CD4-positive, alpha-beta memory T cell (primary cell): ENCODE results near the gene TRIM41. TPM values are rescaled to one million over a fixed set of nuclear protein-coding genes. Genes with fewer than 3 reads are reported as not detected.

Experiments used
- CTCF ChIA-PET: fragments of 350-600 bp; sonication (Branson Sonifier 250); formaldehyde crosslinking; loops from one replicate; lab custom pipeline; 2021; ENCODE audit warnings: inconsistent platforms; ENCODE audit not compliant: partially characterized antibody; lab: Charles Lee
- POLR2A ChIA-PET: fragments of 350-600 bp; sonication (Branson Sonifier 250); formaldehyde crosslinking; loops from one replicate; lab custom pipeline; 2021; ENCODE audit not compliant: partially characterized antibody; lab: Charles Lee
- DNase-seq, 5 donors: peaks; one replicate each; pipeline versions ENCODE4 v3.0.0 to v3.0.0-alpha.2; 2020 to 2022; ENCODE audit warnings: mixed read lengths in 1 of 5
- H3K27ac ChIP-seq: one replicate; pipeline ENCODE4 v1.7.0; 2013; ENCODE audit warnings: low read depth, low read length
- H3K27me3 ChIP-seq: 2 replicates; pipeline ENCODE4 v1.7.0; 2013; ENCODE audit warnings: mild to moderate bottlenecking, low read length, moderate library complexity; ENCODE audit not compliant: insufficient read depth
- H3K36me3 ChIP-seq: 2 replicates; pipeline ENCODE4 v1.7.0; 2013; ENCODE audit warnings: mild to moderate bottlenecking, low read length, moderate library complexity; ENCODE audit not compliant: insufficient read depth
- H3K4me1 ChIP-seq: 2 replicates; pipeline ENCODE4 v1.7.0; 2013; ENCODE audit warnings: mild to moderate bottlenecking, low read length, moderate library complexity; ENCODE audit not compliant: insufficient read depth
- H3K4me3 ChIP-seq, 2 donors: one replicate each; pipeline ENCODE4 v1.7.0; 2013; ENCODE audit warnings: low read length in 2 of 2, mild to moderate bottlenecking in 1 of 2
- H3K9me3 ChIP-seq, 2 donors: one replicate each; pipeline ENCODE4 v1.7.0; 2013; ENCODE audit warnings: low read length in 2 of 2, control low read depth in 1 of 2; ENCODE audit not compliant: control insufficient read depth in 1 of 2
- H3K27ac Mint-ChIP-seq, 7 donors: one replicate each; pipeline ENCODE4 v1.8.0; 2020 to 2021; ENCODE audit warnings: mixed read lengths in 7 of 7, mild to moderate bottlenecking in 6 of 7, inconsistent platforms in 3 of 7, moderate library complexity in 3 of 7
- H3K27me3 Mint-ChIP-seq, 2 donors: one replicate each; pipeline ENCODE4 v1.8.0; 2020 to 2021; ENCODE audit warnings: mixed read lengths in 2 of 2
- H3K36me3 Mint-ChIP-seq, 2 donors: one replicate each; pipeline ENCODE4 v1.8.0; 2020 to 2021; ENCODE audit warnings: mixed read lengths in 2 of 2, inconsistent platforms in 1 of 2, mild to moderate bottlenecking in 1 of 2
- H3K4me1 Mint-ChIP-seq, 4 donors: one replicate each; pipeline ENCODE4 v1.8.0; 2020 to 2021; ENCODE audit warnings: mixed read lengths in 4 of 4, mild to moderate bottlenecking in 1 of 4
- H3K4me3 Mint-ChIP-seq, 8 donors: one replicate each; pipeline ENCODE4 v1.8.0; 2020 to 2021; ENCODE audit warnings: mixed read lengths in 8 of 8, mild to moderate bottlenecking in 7 of 8, moderate library complexity in 6 of 8, inconsistent platforms in 3 of 8
- H3K9me3 Mint-ChIP-seq, 8 donors: one replicate each; pipeline ENCODE4 v1.8.0; 2020 to 2021; ENCODE audit warnings: mixed read lengths in 8 of 8, mild to moderate bottlenecking in 5 of 8, inconsistent platforms in 3 of 8, moderate library complexity in 1 of 8
- intact Hi-C: fragments of 100-400 bp; cut with micrococcal nuclease; formaldehyde crosslinking; loops from one replicate; pipeline ENCODE4 v1.15.1; 2023
- polyA plus RNA-seq, 2 donors: library from polyadenylated mRNA; unstranded; fragments of 300-500 nt; fragmentation: Illumina TruSeq; gene quantifications; one replicate each; pipeline ENCODE4 v1.2.3, GENCODE V29; 2021
- total RNA-seq, 2 experiments: library from RNA; stranded (reverse); gene quantifications; one replicate each; pipeline ENCODE4 v1.2.3, GENCODE V29; 2021

The TRIM41 gene
- total and polyA plus RNA-seq, 4 experiments from 2014 or later, result 1.7 to 40.7 (median 20.9) TPM

DNA sequence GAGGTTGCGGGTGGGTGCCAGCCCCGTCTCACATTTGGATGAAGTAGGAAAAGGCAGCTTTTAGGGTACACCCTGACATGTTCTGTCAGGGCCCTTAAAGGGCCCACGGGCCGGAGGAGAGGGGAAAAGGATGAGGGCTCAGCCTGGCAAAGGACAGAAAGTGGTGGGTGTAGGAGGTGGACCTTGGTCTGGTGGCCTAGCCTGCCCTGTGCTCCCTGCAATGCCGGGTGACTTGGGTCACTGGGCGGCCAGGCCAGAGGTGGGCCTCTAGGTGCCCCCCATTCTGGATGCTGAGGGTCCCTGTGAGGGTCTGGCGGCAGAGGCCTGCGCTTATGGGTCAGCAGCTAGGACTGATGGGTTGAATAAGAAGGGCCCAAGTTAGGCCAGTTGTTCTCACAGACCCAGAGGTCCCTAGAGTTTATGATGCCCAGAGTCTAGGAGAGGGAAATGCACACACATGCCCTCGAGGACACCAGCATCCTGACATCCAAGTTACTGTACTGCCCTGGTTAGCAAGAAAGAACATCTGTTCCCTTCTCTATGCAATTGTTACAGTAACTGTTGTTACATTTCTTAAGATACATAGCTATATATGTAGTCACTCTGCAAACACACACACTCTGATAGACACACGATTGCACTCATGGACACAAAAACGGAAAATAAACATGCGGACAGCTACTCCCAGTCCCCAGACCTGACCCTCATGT, 30.6 kb upstream of the TRIM41 start:
- Mint-ChIP-seq H3K27me3 (peaks cover 5 to 19% of the 10 kb centered on the region in 2 donors), H3K36me3 (peaks cover 0 to 40% of the 10 kb centered on the region in 2 donors), H3K27ac (peak overlapping the region; percentile 89 to 100 (median 97)), H3K4me3 (peak overlapping the region; percentile 91 to 99 (median 98)), H3K4me1 (peaks cover 14 to 60% (median 30%) of the 10 kb centered on the region in 4 donors), H3K9me3 (peaks cover 0 to 37% (median 7%) of the 10 kb centered on the region in 8 donors)
- Histone ChIP-seq H3K27me3 (no peaks in the 10 kb centered on the region), H3K27ac (peak overlapping the region; percentile 79), H3K9me3 (no peaks in the 10 kb centered on the region), H3K36me3 (no peaks in the 10 kb centered on the region), H3K4me3 (peak overlapping the region; percentile 42 to 97), H3K4me1 (peaks cover 16% of the 10 kb centered on the region)
- intact Hi-C loops, result no loop called here
- POLR2A ChIA-PET, result interaction anchor here (0.7 to 12.9 kb wide), 16 partner anchors 7 to 383 kb away, joined by 3 to 412 read pairs (median 12); partner anchors contain the start of genes RACK1, TRIM41, TRIM52 and TRIM7
- CTCF ChIA-PET, result interaction anchor here (0.8 to 6.6 kb wide), 8 partner anchors 8 to 68 kb away, joined by 3 to 100 read pairs (median 4); partner anchors contain the start of genes TRIM41, TRIM52 and TRIM7
- no peak for DNase-seq

DNA sequence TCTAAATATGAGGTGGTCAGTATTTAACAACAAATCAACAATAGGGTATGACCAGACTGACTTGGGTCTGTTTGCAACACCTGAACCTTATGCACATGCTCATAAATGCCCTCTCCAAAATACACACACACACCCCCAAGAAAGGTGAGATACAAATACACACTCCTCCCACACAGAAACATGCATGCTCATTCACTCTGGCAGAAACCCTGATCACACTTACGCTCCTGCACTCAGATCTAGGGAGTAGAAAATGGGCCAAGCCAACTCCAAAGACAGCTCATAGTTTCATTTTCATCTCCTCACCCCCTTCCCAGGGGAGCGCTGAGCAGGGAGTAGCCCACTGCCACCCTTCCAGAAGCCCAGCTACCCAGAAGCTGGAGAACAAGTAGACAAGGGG, 29.4 kb upstream of the TRIM41 start:
- H3K4me3 Mint-ChIP-seq, result peak overlapping the region in 3 of 8 donors; percentile 4 to 67 (median 8)

DNA sequence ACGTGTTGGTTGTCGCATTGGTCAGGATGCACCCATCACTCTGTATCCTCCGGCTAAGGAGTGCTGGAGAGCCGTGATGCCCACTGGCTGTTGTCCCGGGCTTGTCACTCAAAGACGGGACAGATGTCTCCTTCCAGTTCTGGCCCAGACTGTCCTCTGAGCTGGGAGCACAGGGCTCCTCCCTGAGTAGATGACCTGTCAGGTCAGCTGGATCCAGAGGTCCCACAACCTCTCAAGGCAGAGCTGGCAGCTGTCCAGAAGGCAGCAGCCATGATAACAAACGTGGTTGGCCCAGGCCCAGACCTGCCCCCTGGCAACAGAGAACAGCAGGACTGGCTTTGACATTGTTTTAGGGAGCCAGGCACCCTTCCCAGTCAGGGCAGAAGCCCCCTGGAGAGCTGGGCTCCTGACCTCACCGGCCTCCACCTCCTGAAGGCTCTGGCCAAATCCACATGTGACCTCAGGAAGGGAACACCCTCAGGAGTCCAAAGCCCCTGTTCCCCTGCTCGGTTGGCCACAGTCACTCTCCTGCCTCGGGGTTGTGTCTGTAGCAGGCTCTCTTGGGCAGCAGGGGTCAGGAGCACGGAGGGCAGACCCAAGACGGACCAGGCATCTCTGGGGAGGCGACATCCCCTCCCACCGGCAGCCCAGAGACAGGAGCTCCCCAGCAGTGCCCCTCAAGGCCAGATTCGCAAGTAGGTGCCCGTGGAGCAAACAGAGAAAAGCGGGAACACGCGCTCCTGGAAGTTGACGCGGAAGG, 28.4 kb upstream of the TRIM41 start:
- CTCF ChIA-PET, result interaction anchor here (0.7 kb wide), 1 partner anchor 10 kb away, joined by 3 read pairs; the partner anchor contains the start of gene TRIM7
- Histone ChIP-seq H3K27me3 (no peaks in the 10 kb centered on the region), H3K4me1 (peaks cover 16% of the 10 kb centered on the region), H3K4me3 (no peak overlapping the region), H3K9me3 (no peaks in the 10 kb centered on the region), H3K36me3 (no peaks in the 10 kb centered on the region), H3K27ac (no peak overlapping the region)
- no peak for DNase-seq
- peak overlapping the region in 2 of 7 donors; percentile 59 to 100 for H3K27ac Mint-ChIP-seq
- POLR2A ChIA-PET, result interaction anchor here (0.6 to 12.9 kb wide), 3 partner anchors 10 to 1576 kb away, joined by 3 to 412 read pairs (median 375); partner anchors contain the start of genes TRIM41 and TRIM7
- peaks cover 0 to 16% (median 0%) of the 10 kb centered on the region in 8 donors for H3K9me3 Mint-ChIP-seq
- H3K4me3 Mint-ChIP-seq, result no peak overlapping the region
- peaks cover 0 to 23% of the 10 kb centered on the region in 2 donors for H3K36me3 Mint-ChIP-seq
- H3K27me3 Mint-ChIP-seq, result peaks cover 2 to 10% of the 10 kb centered on the region in 2 donors
- peaks cover 10 to 38% (median 19%) of the 10 kb centered on the region in 4 donors for H3K4me1 Mint-ChIP-seq
- intact Hi-C loops, result no loop called here

More for the DNA sequence above, 29.4 kb upstream of the TRIM41 start:
- no peak overlapping the region for H3K27ac ChIP-seq
- CTCF ChIA-PET, result interaction anchor here (0.7 to 6.6 kb wide), 3 partner anchors 11 to 58 kb away, joined by 3 to 100 read pairs (median 4); partner anchors contain the start of gene TRIM7
- Mint-ChIP-seq H3K36me3 (peaks cover 0 to 33% of the 10 kb centered on the region in 2 donors), H3K9me3 (peaks cover 0 to 26% (median 2%) of the 10 kb centered on the region in 8 donors), H3K27ac (peak overlapping the region in 3 of 7 donors; percentile 48 to 100 (median 56)), H3K4me1 (peaks cover 11 to 48% (median 21%) of the 10 kb centered on the region in 4 donors), H3K27me3 (peaks cover 5 to 15% of the 10 kb centered on the region in 2 donors)
- POLR2A ChIA-PET, result interaction anchor here (5.2 to 12.9 kb wide), 3 partner anchors 11 to 30 kb away, joined by 31 to 412 read pairs (median 375); partner anchors contain the start of genes TRIM41 and TRIM7
- H3K4me1 ChIP-seq, result peaks cover 16% of the 10 kb centered on the region
- no peak for DNase-seq
- no peak overlapping the region for H3K4me3 ChIP-seq
- intact Hi-C loops, result no loop called here
- no peaks in the 10 kb centered on the region for H3K27me3 ChIP-seq
- H3K9me3 ChIP-seq, result no peaks in the 10 kb centered on the region
- no peaks in the 10 kb centered on the region for H3K36me3 ChIP-seq

DNA sequence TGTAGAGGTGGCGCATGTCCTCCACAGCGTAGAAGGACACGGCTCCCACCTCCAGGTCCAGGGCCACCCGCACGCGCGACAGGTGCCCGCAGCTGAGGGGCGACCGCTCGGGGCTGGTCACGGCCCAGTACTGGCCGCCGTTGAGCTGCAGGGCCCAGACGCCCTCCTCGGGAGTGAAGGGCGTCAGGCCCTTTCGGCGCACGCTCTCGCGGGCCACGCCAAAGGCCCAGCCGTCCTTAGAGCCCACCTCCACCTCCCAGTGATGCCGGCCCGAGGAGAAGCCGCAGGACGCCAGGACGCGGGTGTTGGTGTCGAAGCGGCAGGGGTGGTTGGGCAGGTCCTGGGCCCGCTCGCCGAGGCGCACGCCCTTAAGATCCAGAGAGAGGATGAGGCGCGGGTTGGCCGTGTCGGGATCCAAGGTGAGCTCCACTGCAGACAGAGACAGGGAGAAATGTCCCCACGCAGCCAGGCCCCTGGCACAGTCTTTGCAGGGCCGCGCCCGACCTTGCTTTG, 27.8 kb upstream of the TRIM41 start:
- Histone ChIP-seq H3K27me3 (no peaks in the 10 kb centered on the region), H3K36me3 (no peaks in the 10 kb centered on the region), H3K9me3 (no peaks in the 10 kb centered on the region), H3K4me1 (peaks cover 16% of the 10 kb centered on the region), H3K4me3 (no peak overlapping the region), H3K27ac (no peak overlapping the region)
- intact Hi-C loops, result no loop called here
- DNase-seq, result no peak
- Mint-ChIP-seq H3K27ac (no peak overlapping the region), H3K27me3 (peaks cover 2 to 8% of the 10 kb centered on the region in 2 donors), H3K9me3 (peaks cover 0 to 13% (median 0%) of the 10 kb centered on the region in 8 donors), H3K36me3 (peaks cover 0 to 17% of the 10 kb centered on the region in 2 donors), H3K4me3 (no peak overlapping the region), H3K4me1 (peaks cover 10 to 32% (median 16%) of the 10 kb centered on the region in 4 donors)
- ChIA-PET POLR2A (interaction anchor here (0.6 to 12.9 kb wide), 2 partner anchors 10 to 1576 kb away, joined by 3 to 412 read pairs; partner anchors contain the start of gene TRIM7), CTCF (no interaction called here)

DNA sequence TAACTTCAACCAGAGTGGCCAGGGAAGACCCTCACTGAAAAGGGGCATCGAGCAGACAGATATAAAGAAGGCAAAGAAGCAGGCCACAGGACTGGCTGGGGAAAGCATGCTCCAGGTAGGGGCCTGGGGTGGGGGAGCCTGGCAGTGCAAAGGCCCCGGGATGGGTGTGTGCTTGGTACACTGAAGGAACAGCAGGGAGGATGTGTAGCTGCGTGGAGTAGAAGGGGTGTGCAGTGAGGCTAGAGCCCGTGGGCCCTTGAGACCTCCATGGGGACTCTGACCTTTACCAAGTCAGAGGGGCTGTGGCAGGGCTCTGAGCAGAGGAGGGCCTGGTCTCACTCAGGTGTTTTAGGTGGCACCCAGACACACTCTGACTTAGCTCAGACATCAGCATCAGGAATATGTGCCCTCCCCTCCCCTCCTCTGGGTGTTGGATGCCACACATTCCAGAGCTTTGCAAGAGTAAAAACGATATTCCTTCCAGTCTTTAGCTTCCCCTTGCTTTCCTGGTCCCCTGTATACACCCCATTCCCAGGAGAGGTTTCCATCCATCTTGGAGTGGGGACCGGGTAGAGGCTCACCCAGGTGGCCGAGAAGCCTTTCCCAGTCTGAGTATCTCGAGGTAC, 25.6 kb upstream of the TRIM41 start:
- intact Hi-C loops, result no loop called here
- Mint-ChIP-seq H3K4me1 (peaks cover 4 to 14% (median 10%) of the 10 kb centered on the region in 4 donors), H3K9me3 (peaks cover 0 to 2% (median 0%) of the 10 kb centered on the region in 8 donors), H3K4me3 (no peak overlapping the region), H3K27ac (peak overlapping the region in 1 of 7 donors; percentile 6), H3K27me3 (no peaks in the 10 kb centered on the region), H3K36me3 (peaks cover 0 to 2% of the 10 kb centered on the region in 2 donors)
- Histone ChIP-seq H3K36me3 (no peaks in the 10 kb centered on the region), H3K9me3 (no peaks in the 10 kb centered on the region), H3K4me3 (no peak overlapping the region), H3K4me1 (peaks cover 12% of the 10 kb centered on the region), H3K27ac (no peak overlapping the region), H3K27me3 (no peaks in the 10 kb centered on the region)
- DNase-seq, result no peak
- ChIA-PET CTCF (interaction anchor here (0.8 to 1.0 kb wide), 3 partner anchors 9 to 22 kb away, joined by 3 to 6 read pairs (median 3); no protein-coding TSS in a partner anchor), POLR2A (interaction anchor here (1.3 to 12.9 kb wide), 4 partner anchors 8 to 25 kb away, joined by 5 to 412 read pairs (median 9); partner anchors contain the start of genes TRIM41 and TRIM7)

DNA sequence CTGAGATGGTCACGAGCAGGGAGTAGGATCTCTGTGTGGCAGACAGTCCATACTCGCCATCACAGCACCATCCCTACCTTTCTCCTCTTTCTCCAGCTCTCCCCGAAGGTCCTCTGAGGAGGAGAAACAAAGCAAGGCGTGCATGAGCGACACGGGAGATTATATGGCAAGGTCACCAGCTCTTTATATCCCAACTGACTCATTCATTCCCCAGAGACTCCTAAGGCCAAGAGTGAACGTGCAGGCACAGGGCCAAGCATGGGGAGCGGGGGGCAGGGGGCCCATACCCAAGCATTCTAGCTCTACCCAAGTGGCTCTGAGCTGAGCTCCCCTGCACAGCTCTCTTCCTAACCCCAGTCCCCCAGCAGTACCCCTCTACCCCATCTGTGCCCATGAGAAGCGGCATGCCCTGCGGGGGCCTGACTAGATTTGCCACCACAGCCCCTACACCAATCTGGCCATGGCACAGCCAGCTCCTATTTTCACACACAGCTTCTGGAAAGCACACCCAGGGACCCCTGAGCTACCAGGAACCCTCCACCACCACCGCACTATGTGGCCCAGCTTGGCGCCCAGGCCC, 24.9 kb upstream of the TRIM41 start:
- H3K4me3 ChIP-seq, result no peak overlapping the region
- H3K27me3 ChIP-seq, result no peaks in the 10 kb centered on the region
- H3K4me1 Mint-ChIP-seq, result peaks cover 0 to 7% (median 4%) of the 10 kb centered on the region in 4 donors
- intact Hi-C loops, result no loop called here
- peaks cover 4% of the 10 kb centered on the region for H3K4me1 ChIP-seq
- H3K9me3 Mint-ChIP-seq, result peaks cover 0 to 2% (median 0%) of the 10 kb centered on the region in 8 donors
- H3K36me3 Mint-ChIP-seq, result no peaks in the 10 kb centered on the region
- H3K9me3 ChIP-seq, result no peaks in the 10 kb centered on the region
- H3K36me3 ChIP-seq, result no peaks in the 10 kb centered on the region
- H3K27ac Mint-ChIP-seq, result peak overlapping the region in 1 of 7 donors; percentile 59
- DNase-seq, result no peak
- H3K4me3 Mint-ChIP-seq, result no peak overlapping the region
- H3K27ac ChIP-seq, result no peak overlapping the region
- ChIA-PET CTCF (interaction anchor here (0.8 to 1.1 kb wide), 4 partner anchors 8 to 21 kb away, joined by 3 to 6 read pairs (median 3); no protein-coding TSS in a partner anchor), POLR2A (interaction anchor here (1.3 to 12.9 kb wide), 5 partner anchors 7 to 25 kb away, joined by 5 to 412 read pairs (median 10); partner anchors contain the start of genes TRIM41 and TRIM7)
- H3K27me3 Mint-ChIP-seq, result no peaks in the 10 kb centered on the region
